GM18873 (cell line): ENCODE results near the gene TPRX2.
"Not testable (repeated sequence)": the region's sequence is repeated elsewhere in the genome, so short reads cannot be mapped to it uniquely, and the experiment has no call there.

Experiments used
- ATAC-seq: cut with Tn5 transposase; IDR thresholded peaks from one replicate; pipeline ENCODE4 v1.9.1; 2021; ENCODE audit warnings: mild to moderate bottlenecking, moderate library complexity, moderate number of reproducible peaks; ENCODE audit not compliant: unreplicated experiment, low FRiP score

The TPRX2 gene

DNA sequence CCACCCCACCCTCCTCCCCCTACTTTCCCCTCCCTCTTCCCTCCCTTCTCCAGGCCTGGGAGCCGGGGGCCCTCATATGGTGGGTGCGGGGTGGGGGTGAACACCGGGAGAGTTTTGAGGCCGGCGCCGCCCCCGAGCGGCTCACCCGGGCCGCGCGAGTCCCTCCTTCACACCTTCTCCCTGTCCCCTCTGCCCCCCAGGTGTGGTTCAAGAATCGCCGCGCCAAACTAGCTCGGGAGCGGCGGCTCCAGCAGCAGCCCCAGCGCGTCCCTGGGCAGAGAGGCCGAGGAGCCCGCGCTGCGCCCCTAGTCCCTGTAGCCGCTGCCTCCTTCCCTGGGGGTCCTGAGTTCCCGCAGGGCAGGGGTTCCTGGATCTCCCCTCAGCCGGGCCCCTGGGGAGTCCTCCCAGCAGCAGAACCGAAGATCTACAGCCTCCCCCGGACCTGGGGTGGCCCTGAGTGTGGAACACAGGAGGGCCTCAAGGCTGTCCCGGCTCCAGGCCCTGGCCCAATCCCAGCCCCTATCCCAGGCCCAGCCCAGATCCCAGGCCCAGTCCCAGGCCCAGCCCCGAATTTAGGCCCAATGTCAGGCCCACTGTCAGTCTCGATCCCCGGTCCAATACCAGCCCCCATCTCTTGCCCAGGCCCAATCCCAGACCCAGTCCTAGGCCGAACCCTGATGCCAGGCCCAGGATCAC is 1.7 kb downstream of the TPRX2 start:
- no peak for ATAC-seq

DNA sequence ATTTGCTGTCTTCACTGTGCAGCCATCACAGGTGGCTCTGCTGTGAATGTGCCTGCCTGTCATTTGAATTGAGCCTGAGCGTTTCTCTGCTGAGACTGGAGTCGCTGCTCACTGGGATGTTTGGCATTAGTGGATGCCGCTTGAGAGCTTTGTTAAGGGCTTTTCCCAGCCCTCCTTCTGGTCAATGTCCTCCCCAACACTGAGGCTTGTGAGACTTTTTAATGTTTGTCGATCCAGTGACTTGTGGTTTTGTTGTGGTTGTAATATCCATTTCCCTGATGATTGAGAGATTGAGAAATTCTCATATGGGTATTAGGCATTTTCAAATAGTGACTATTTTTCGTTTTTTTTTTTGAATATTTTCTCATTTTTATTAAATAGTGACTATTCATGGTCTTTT is 2.6 kb downstream of the TPRX2 start:
- no peak for ATAC-seq

GRCh38 chr19:47863514-47863936 is 4.5 kb downstream of the TPRX2 start:
- ATAC-seq = no peak

- no peak for ATAC-seq
Measured at GRCh38 chr19:47865166-47865565, 6.1 kb downstream of the TPRX2 start.

DNA sequence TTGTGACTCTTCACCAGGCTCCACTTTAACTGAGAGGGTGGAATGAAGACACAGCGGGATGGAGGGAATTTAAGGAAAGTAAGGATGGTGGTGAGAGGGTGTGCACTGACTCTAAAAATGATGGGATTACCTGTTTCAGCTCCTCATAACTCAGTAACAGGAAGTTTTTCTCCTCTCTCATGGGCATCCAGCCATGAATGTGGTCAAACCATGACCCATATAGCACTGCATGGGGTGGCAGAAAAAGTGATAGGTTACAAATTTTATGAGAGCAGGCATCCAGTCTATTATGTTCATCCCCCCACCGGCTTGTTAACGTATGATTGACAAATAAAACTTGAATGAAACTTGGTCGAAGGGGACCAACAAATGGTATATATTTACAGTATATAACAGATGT is 19.9 kb downstream of the TPRX2 start:
- no peak for ATAC-seq

DNA sequence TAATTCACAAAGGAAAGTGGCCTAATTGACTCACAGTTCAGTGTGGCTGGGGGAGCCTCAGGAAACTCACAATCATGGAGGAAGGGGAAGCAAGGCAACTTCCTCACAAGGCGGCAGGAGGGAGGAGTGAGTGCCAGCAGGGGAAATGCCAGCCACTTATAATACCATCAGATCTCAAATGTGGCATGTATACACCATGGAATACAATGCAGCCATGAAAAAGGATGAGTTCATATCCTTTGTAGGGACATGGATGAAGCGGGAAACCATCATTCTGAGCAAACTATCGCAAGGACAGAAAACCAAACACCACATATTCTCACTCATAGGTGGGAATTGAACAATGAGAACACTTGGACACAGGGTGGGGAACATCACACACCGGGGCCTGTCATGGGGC is 20.4 kb downstream of the TPRX2 start:
- ATAC-seq = not testable (repeated sequence)

DNA sequence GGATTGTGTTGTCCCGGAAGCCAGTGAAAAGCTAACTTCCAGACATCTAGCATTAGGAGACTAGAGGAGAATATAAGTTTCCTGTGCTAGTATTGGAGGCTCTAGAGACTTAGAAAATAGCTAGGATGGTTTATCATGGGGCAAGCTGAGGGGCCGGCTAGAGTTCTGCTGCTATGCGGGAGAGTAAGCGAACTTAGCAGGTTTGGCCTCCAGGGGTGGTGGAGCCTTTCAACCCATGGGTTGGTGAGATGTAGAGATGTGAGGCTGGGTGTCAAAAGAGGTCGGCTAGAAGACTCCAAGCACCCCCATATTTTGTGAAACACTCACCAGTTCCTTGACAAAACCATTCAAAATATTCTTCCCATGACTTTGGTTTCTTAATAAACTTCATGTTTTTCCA is 22.7 kb downstream of the TPRX2 start:
- ATAC-seq = no peak

DNA sequence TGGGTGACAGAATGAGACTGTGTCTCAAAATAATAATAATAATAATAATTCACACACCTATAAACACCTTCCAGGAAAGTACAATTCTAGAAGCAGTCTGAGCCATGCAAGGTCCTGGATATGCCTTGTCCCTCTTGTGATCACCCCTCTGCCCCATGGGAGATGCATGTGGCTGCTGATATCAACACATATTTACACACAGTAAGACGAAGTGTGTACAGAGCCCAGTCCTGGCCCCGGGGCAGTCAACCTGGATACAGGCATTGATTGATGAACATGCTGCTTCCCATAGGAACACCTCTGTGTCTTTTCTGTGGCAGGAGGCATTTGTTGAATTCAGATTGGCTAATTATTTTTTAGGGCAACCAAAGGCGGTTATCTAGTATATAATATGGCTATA is 23.9 kb downstream of the TPRX2 start:
- no peak for ATAC-seq

- ATAC-seq = no peak
Measured at GRCh38 chr19:47885067-47885463, 26.0 kb downstream of the TPRX2 start.

DNA sequence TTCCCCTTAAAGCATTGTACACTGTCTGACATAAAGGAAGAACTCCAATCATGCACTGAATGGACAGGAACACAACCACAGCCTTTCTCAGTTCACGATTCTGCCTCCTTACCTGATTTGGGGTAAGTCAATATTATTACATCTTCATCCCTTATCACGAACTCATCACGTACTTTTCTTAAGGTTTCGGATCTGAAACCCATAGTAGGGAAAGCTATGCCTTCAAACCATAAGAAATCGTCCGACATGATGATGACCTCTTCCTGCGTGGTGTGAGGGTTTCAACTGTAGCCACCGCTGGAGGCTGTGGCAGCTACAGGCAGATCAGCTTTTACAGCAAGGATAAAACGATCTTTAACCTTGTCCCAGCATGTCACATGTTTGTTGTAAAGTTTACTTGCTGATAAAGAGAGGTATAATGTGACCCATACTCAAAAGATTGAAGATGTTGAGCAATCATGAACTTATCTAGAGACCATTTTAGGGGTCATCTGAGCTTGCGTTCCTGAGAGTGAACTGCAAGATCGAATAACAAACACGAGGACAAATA is 27.1 kb downstream of the TPRX2 start, which contains the start of gene SULT2A1:
Gene SULT2A1, minus strand, starts transcription at position 306 of the 550 bp plus-strand sequence. Its CDS starts 58 bp downstream, at position 248.
- ATAC-seq = no peak

- no peak for ATAC-seq
Measured at GRCh38 chr19:47890865-47891621, 32.0 kb downstream of the TPRX2 start.

DNA sequence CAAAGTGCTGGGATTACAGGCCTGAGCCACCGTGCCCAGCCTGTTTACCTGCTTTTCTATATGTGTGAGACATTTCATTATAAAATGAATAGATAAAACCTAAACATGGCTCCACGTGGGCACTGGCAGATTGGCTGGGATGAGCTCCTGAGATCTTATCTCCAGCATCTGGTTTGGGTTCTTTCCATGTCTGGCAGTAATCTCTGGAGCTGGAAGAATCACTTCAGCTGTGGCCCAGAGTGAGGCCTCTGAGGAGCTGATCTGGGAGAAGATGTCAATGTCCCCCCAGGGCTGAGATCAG is 32.5 kb downstream of the TPRX2 start:
- no peak for ATAC-seq

DNA sequence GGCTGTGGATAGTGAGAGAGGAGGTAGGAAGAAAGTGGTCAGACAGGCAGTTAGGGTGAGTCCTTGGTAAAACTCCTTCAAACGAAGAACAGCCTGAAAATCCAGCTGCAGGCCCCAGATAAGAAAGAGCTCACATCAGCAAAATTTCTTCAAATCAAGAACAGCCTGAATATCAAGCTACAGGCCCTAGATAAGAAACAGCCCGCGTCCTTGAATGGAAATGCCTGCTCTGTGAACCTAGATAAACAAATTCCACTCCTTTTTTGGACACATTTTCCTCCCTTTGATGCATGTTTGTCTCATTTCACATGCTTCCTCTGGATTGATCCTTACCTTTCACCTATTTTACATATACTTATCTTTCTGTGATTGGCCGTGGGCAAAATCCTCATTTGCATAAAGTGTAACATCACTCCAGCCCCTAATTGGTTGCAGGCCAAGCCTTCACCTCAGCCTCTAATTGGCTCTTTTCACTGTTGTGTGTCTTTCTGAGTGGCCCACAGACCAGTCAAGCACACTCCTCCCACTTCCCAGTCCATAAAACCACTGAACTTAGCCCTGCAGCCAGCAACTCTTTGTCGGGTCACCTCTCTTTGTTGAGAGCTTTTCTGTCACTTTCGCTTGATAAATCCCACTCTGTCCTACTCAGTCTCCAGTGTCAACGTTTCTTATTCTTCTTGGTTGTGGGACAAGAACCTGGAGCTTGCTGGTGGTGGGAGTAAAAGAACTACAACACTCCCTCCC is 33.1 kb downstream of the TPRX2 start:
- ATAC-seq = no peak

DNA sequence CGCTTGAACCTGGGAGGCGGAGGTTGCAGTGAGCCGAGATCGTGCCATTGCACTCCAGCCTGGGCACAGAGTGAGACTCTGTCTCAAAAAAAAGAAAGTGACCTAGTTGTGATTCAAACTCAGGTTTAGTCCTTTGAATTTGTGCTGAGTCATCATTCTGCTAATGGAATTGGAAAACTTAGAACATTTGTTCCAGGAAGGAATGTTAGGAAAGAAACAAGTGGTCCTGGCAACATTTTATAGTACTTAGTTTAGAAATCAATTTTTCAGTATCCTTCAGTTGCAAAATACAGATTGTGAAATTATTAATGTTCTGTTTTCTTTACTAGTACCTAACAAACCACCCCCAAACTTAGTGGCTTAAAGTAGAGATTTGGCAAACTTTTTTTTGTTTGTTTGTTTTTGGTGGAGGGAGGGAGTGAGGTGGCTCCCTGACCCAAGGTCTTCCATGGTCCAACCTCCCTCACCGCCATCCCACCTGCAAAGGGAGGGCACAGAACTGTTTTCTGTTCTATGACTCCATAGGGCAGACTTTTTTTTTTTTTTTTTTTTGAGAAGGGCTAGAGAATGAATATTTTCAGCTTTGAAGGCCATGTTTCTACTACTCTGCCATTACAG is 36.2 kb downstream of the TPRX2 start:
- ATAC-seq = no peak

GRCh38 chr19:47896019-47896418 is 37.0 kb downstream of the TPRX2 start:
- no peak for ATAC-seq

GRCh38 chr19:47896773-47897172 is 37.7 kb downstream of the TPRX2 start:
- no peak for ATAC-seq

GRCh38 chr19:47897861-47898260 is 38.8 kb downstream of the TPRX2 start:
- ATAC-seq = no peak

DNA sequence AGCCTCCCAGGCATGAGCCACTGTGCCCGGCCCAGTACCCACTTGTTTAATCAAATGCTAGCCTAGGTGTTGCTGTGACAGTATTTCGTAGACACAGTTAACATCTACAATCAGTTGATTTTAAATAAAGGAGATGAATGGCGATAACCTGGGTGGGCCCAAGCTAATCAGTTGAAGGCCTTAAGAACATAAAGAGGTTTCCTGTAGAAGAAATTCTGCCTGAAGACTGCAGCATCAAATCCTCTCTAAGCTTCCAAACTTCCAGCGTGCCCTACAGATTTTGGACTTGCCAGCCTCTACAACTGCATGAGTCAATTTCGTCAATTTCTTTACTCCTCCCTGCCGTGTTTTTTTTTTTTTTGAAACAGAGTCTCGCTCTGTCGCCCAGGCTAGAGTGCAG is 40.3 kb downstream of the TPRX2 start:
- no peak for ATAC-seq

DNA sequence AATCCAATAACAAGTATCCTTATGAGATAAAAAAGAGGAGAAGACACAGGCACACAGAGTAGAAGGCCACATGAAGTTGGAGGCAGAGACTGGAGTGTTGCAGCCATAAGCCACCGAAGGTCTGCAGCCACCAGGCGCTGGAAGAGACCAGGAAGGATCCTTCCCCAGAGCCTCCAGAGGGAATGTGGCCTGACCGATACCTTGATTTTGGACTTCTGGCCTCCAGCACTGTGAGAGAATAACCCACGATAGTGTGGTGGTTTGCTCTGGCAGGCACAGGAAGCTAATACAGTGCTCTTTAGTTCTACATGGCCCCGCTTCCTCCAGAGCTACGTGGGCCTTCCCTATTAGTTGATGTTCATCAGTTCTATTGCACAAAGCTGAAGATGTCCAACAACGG is 42.3 kb downstream of the TPRX2 start:
- no peak for ATAC-seq

DNA sequence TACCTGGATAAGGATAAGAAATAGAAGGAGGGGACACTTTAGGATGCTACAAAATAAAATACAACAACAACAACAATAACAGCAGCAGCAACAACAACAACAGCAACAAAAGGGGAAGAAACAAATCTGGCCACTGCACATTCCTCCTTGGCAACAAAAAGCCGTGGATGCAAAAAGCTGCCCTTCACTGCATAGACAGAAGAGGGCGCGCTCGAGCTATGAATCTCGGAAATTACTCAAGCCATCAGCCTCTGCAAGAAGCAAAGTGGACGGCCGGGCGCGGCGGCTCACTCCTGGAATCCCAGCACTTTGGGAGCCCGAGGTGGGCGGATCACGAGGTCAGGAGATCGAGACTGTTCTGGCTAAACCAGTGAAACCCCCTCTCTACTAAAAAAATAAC is 50.3 kb downstream of the TPRX2 start:
- not testable (repeated sequence) for ATAC-seq

DNA sequence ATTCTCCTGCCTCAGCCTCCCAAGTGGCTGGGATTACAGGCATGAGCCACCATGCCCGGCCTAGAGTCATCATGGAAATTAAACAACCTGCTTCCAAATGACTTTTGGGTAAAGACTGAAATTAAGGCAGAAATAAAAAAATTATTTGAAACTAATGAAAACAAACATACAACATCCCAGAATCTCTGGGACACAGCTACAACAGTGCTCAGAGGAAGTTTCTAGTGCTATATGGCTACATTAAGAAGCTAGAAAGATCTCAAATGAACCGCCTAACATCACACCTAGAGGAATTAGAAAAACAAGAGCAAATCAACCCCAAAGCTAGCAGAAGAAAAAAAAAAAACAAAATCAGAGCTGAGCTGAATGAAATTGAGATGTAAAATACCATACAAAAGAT is 51.2 kb downstream of the TPRX2 start:
- not testable (repeated sequence) for ATAC-seq
